ENCODE results near the gene AKAP5. TPM values are rescaled to one million over a fixed set of nuclear protein-coding genes. Genes with fewer than 3 reads are reported as not detected.

The AKAP5 gene
- total and polyA plus RNA-seq, 2 of the 8 experiments (the other 6 are each of a cell fraction or from before 2014, with no cell fraction given) = 0.50 to 3.8 TPM

DNA sequence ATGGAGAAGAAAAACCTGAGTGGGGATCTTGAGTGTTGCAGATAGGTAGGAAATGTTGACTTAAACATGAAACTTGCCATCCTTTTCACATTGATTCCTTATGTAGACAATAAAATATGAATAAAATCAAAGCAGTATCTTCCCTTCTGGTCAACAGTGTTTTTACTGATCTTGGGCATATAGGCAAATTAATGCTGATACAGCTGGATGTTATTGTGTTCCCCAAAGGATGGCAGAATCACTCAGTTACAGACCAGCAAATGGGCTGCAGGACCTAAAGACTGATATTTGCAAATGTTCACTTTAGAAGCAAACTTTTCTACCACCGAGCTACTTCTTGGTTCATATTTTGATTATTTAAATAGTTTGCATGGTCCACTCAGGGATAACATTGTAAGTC, 43.3 kb upstream of the AKAP5 start:
- DNase-seq (ENCODE audit: low read depth in 1 of 2, low spot score in 2 of 2) = no peak
- FAIRE-seq = no peak
- H3K56ac ChIP-seq (replicated peaks; ENCODE audit: insufficient read length, low read depth, low read length) = no peak overlapping the region
- H2BK12ac ChIP-seq (ENCODE audit: low read depth, low read length) = no peak overlapping the region
- no peak overlapping the region for H2AFZ ChIP-seq (ENCODE audit: low read length)
- no peak overlapping the region for H2BK15ac ChIP-seq (ENCODE audit: low read length)
- H4K5ac ChIP-seq (ENCODE audit: insufficient read length, low read depth, low read length) = no peak overlapping the region
- no peak overlapping the region for H2BK120ac ChIP-seq (replicated peaks; ENCODE audit: low read depth, low read length)
- no peak overlapping the region for H3K4ac ChIP-seq (replicated peaks; ENCODE audit: insufficient read length, low read depth, low read length)
- H3K36me3 ChIP-seq (ENCODE audit: control insufficient read depth in 2 of 4, insufficient read depth in 4 of 4, low read length in 3 of 4) = peaks cover 20 to 88% (median 71%) of the 10 kb centered on the region in 4 experiments; a peak in 7 of 8 replicates
- H3K23me2 ChIP-seq (ENCODE audit: low read depth, low read length) = no peaks in the 10 kb centered on the region
- no peaks in the 10 kb centered on the region for H3K4me1 ChIP-seq (replicated peaks in 1 of 4; ENCODE audit: control insufficient read depth in 3 of 4, insufficient read depth in 4 of 4, low read length in 3 of 4)
- H3K79me2 ChIP-seq (ENCODE audit: control insufficient read depth in 1 of 2, insufficient read depth in 2 of 2, low read length in 2 of 2) = no peaks in the 10 kb centered on the region
- H3K79me1 ChIP-seq (ENCODE audit: low read depth, low read length) = 0 out of 2 replicates have a peak, but pooled peaks cover 3% of the 10 kb centered on the region
- H3K27me3 ChIP-seq (replicated peaks in 1 of 4; ENCODE audit: control insufficient read depth in 3 of 4, extremely low read depth in 1 of 4, insufficient read depth in 3 of 4, low read length in 3 of 4) = no peaks in the 10 kb centered on the region
- POLR2A ChIA-PET (ENCODE audit: partially characterized antibody) = interaction anchor here (1.0 to 1.1 kb wide), 3 partner anchors 10 to 74 kb away, joined by 3 to 6 read pairs (median 3); no protein-coding TSS in a partner anchor
- TF ChIP-seq SP1 (IDR thresholded peaks at IDR 0.05; ENCODE audit: low read depth, low read length) = no peak
- TF ChIP-seq, protein P1, sequence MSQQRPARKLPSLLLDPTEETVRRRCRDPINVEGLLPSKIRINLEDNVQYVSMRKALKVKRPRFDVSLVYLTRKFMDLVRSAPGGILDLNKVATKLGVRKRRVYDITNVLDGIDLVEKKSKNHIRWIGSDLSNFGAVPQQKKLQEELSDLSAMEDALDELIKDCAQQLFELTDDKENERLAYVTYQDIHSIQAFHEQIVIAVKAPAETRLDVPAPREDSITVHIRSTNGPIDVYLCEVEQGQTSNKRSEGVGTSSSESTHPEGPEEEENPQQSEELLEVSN (IDR thresholded peaks at IDR 0.05) = no peak
- no peak for TF ChIP-seq TCF12 (IDR thresholded peaks at IDR 0.05; ENCODE audit: low read depth, low read length)
- TF ChIP-seq SUZ12 (IDR thresholded peaks at IDR 0.05; ENCODE audit: low read length) = no peak
- no peak overlapping the region for H3K18ac ChIP-seq (ENCODE audit: extremely low read depth, low read length)
- no peak overlapping the region for H4K91ac ChIP-seq (replicated peaks; ENCODE audit: insufficient read length, low read length)
- no peak overlapping the region for H3K4me3 ChIP-seq (ENCODE audit: extremely low read depth in 1 of 4, insufficient read depth in 2 of 4, low read depth in 3 of 4, low read length in 4 of 4)
- no peak overlapping the region for H3K14ac ChIP-seq (ENCODE audit: insufficient read length)
- H2BK5ac ChIP-seq (ENCODE audit: low read depth, low read length) = no peak overlapping the region
- CTCF ChIA-PET (ENCODE audit: partially characterized antibody) = interaction anchor here (0.7 to 7.6 kb wide), 5 partner anchors 9 to 1294 kb away, joined by 3 to 74 read pairs (median 5); no protein-coding TSS in a partner anchor
- peaks cover 0 to 6% of the 10 kb centered on the region in 2 experiments for H4K20me1 ChIP-seq (replicated peaks in 1 of 2; ENCODE audit: control insufficient read depth in 1 of 2, insufficient read depth in 2 of 2, low read length in 2 of 2)
- H3K23ac ChIP-seq (ENCODE audit: insufficient read length) = no peak overlapping the region
- H3K4me2 ChIP-seq (ENCODE audit: insufficient read depth in 1 of 2, low read depth in 2 of 2, low read length in 2 of 2) = no peak overlapping the region
- no peak overlapping the region for H4K8ac ChIP-seq (ENCODE audit: extremely low read depth, insufficient read depth, low read length)
- H2AK5ac ChIP-seq (ENCODE audit: low read depth, low read length) = no peak overlapping the region
- WGBS, 2 experiments (ENCODE audit: extremely low coverage in 1 of 2, insufficient coverage in 1 of 2, insufficient read length in 1 of 2, insufficient replicate concordance in 2 of 2, low coverage in 1 of 2, low lambda C conversion rate in 2 of 2, missing lambda C conversion rate in 1 of 2) = 94% methylated on average over 1 of the region's 1 CpG; no CpG with 5 or more reads in 1 of the 2 experiments
- H2BK20ac ChIP-seq (ENCODE audit: low read length) = no peak overlapping the region
- H3K9ac ChIP-seq (replicated peaks in 1 of 4; ENCODE audit: extremely low read depth in 1 of 4, low read depth in 3 of 4, low read length in 3 of 4) = no peak overlapping the region
- no peak overlapping the region for H3K27ac ChIP-seq (ENCODE audit: low read depth, low read length)
- no peaks in the 10 kb centered on the region for H3K9me3 ChIP-seq (ENCODE audit: insufficient read depth in 2 of 2, low read depth in 1 of 2, low read length in 1 of 2)
